Eye (tissue), 1 donor: Measurements from ENCODE around the gene GJC2.

Experiments used
- DNase-seq: peaks from one replicate; pipeline ENCODE4 v3.0.0-alpha.2; 2015

GJC2 gene

DNA sequence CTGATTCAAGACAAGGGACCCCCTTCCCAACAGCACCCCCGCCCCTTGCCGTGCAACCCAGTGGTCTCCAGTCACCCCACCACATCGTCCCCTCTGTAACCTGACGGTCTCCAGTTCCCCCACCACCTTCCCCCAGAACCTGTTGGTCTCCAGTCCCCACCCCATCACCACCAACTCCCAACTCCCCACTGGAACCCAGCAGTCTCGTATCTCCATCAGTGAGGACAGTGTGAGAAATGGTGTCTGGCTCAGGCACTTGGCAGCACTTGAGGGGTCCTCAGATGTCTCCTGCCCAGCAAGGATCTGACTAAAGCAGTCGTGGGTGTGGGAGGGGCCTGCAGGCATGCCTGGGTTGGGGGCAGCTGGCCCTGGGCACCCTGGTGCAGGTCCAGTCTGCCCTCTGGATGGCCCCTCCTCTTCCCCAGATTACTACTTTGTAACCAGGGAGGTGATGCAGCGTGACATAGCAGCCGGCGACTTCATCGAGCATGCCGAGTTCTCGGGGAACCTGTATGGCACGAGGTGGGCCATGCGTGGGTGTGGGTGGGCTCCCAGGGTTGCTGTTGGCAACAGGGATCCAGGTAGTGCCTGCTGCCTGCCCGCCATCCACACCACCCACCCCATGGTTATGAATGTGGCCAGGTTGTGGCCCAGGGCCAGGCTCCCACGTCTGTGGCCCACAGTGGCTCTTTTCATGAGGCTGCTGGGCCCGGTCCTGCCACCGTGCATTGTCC lies 3.1 kb upstream of the GJC2 start:
- no peak for DNase-seq

DNA sequence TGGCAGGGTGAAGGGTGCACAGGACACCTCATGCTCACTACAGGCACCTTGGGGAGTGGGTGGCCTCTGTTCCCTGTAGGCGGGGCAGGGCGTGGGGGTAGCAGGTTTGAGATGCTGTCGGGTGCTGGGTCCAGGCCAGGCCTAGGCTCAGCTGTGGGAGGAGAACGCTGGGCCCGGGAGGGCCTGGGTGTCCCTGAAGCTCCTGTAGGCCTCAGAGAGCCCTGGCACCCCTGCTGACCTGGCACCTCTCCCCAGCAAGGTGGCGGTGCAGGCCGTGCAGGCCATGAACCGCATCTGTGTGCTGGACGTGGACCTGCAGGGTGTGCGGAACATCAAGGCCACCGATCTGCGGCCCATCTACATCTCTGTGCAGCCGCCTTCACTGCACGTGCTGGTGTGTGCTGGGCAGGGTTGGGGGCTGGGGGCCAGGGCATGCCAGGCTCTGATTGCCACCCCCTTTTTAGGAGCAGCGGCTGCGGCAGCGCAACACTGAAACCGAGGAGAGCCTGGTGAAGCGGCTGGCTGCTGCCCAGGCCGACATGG lies 2.5 kb upstream of the GJC2 start:
- DNase-seq, result no peak

DNA sequence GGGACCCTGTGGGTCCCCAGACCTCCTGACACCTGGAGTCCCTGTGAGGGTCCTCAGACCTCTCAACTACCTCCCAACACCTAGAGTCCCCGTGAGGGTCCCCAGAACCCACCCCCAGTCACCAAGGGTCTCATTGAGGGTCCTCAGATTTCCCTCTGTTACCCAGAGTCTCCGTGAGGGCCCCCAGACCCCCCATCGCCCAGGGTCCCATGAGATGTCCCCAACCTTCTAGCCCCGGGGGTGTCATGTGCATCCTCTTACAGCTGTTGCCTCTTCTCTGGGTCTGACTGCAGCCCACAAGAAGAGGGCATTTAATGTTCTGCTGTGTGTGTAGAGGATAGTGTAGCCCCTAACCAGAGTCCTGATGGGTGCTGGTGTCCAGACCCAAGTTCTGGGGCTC lies 2.0 kb upstream of the GJC2 start:
- no peak for DNase-seq

DNA sequence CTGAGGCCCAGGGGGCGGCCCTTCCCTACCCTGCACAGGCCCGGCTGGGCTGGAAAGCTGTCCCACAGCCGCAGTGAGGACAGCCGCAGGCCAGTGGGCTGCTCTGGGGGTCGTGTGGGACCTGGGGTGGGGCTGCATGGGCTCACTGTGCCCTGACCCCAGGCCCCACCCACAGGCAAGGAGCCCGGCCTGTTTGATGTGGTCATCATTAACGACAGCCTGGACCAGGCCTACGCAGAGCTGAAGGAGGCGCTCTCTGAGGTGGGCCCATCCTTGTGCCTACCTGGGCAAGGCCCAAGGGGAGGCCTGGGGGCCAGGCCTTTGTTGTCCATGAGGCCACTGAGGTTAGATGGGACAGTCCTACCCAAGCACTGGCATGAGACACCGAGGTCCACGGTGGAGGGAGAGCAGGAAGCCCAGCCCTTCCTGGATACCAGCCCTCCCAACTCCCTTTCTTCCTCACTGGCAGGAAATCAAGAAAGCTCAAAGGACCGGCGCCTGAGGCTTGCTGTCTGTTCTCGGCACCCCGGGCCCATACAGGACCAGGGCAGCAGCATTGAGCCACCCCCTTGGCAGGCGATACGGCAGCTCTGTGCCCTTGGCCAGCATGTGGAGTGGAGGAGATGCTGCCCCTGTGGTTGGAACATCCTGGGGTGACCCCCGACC lies 1.4 kb upstream of the GJC2 start:
- no peak for DNase-seq

DNA sequence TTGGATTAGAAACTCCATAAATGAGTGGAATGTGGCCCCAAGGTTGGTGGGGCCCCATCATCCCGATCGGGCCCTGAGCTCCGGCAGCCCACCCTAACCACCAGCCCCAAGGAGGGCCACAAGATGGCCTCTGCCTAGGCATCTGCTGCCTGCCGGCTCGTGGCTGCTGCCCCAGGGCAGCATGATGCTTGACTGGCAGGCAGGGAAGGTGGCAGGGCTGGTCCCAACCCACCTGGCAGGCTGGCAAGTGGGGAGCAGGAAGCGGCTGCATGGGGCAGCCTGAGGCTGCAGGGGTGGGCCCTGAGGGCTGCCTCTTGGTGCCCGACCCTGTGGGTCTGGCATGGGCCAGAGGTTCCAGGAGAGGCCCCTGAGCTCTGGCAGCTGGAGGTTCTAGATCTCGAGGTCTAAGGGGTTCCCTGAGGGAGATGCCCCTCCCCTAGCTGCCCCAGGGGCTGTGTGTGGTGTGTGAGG lies 760 bp upstream of the GJC2 start:
- no peak for DNase-seq

DNA sequence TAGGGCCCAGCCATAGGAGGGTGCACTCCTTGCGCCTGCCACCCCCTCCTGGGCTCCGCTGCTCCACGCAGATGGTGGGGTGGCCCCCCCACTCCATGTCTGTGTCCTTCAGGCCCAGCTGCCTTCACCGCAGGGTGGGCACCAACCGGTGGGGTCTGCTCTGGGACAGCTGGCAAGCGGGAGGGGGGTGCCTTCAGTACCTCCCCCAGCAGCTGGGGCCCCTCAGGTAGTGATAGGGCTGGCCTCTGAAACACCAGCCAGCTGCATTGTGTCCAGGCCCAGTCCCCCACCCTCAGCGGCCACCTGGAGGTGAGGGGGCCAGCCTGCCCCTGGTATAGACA lies 360 bp downstream of the GJC2 start:
- no peak for DNase-seq

DNA sequence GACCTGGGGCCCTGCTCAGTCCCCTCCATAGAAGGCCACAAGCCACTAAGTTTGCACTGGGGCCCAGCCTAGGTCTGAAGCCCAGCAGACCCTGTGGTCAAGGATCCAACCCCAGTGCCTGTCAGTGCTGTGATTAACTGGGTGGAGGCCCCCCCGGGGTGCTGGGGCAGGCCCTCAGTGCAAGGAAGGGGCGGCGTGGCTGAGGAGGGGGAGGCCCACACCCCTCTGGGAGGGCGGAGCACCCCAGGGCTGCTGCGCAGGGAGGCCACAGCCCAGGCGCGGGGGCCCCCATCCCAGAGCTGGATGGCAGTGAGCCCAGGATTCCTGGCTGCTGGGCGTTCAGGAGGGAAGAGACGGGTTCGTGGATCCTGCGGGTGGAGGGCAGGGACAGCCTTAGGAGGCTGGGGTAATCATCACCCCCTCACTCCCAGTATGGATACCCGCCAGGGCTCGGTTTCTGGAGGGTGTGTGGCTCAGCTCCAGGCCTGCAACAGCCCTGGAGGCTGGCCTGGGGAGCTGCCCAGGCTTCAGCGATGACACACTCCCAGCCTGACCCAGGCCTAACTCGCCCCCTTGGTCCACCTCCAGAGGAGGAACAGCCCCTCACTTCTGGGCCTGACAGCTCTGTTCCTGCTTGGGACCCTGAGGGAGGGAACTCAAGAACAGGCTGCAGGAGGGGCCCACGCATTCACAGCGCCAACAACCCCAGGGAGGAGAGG lies 890 bp downstream of the GJC2 start:
- peak; percentile 47 for DNase-seq

DNA sequence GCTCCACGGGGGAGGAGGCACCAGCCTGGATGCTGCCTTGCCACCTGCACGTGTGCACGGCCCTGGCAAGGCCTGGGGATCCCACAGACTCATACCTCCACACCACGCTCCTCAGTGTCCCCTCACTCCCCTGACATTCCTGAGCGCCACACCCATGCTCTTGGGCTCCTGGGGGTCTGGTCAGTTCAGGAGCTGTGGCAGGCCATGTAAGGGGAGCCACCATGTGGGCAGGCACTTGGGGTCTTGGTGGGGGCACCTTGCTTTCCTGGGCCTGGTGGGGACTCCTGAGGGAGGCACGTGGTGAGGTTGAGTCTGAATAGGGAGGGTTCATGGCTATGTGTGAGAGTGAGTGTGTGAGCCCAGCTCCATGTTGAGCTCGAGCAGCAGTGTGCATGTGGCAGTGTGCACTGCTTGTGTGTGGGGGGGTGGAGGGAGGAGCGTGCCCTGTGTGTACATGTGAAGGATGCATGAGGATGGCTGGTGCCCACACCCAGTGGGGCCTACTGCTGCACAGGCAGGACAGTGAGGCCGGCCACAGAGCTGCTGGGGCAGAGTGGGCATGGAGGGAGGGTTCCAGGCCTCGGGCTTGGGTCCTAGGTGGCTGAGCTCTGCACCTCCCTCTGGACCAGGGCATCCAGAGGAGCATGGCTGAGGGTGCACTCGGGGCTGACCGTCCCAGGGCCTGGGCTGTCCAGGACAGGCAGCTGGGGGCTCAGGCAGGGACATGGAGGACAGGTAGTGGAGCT lies 1.6 kb downstream of the GJC2 start:
- no peak for DNase-seq

DNA sequence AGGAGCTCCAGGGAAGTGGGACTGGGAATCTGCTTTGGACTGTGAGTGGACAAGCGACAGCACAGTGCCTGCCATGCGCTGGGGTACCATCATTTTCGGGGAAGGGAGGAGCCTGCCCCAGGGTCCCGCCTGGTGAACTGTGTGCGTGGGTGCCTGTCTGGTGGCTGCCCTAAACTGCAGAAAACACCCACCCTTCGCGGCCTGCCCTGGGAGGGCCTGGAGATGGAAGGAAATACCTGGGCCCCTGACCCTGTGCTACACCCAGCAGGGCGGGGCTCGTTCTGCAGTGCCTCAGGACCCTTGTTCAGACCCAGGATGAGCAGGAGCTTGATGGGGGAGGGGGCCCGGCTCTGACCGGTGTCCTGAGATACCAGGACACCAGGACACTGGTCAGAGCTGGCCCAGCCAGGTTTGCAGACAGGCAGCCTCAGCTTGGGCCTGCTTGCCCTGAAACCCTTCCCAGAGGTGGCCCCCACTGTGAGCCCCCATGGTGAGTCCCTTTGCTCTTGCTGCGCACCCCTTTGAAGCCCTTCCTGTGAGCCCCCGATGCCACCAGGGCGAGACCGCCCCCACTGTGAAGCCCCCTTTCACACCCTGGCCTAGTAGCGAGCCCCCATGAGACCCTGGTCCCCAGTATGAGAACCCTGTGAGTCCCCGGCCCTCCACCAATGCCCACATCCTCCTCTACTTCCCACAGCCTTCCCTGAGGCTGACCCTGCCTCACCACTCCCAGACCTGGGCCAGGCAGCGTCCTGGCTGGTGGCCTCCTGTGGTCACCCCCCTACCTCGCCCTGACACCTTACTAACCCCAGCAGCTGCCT lies 2.6 kb downstream of the GJC2 start:
- no peak for DNase-seq

DNA sequence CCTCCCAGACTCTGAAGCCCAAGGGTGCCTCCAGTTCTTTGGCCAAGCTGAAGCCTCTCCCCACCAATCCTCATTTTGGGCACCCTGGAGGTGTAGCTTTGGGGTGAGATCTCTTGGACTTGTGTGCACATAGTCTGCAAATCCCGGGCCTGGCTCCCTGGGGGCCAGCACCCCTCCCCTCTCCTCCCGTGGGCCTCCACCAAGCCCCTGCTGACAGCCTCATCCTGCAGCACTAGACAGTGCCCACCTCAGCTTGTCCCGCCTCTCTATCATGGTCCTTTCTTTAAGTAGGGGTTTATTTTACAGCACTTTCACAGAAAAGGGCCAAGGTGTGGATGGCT lies 3.2 kb downstream of the GJC2 start:
- no peak for DNase-seq

DNA sequence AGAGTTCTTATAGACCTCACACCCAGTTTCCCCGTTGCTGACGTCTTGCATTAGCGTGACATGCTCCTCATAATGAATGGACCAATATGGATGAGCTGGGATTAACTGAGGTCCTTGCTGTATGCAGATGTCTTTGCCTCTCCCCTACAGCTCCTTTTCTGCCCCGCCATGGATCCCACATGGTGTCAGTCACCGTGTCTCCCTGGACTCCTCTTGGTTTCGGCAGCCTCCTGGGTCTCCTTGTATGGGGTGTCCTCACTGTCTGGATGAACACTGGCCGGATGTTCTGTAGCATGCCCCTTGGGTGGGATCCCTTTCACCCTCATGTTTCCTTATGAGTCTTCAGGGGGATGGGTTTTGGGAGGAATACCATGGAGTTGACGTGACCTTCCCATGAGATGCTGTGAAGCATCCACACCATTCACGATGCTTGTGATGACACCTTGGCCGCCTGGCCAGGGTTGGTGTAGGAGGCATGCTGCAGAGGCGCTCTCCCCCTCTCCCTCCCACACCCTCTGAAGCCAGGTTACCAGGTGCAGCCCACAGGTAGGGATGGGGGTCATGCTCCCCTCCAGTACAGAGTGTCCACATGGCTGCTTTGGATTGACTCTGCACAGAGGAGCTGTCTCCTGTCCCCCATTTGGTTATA lies 4.4 kb downstream of the GJC2 start:
- no peak for DNase-seq

DNA sequence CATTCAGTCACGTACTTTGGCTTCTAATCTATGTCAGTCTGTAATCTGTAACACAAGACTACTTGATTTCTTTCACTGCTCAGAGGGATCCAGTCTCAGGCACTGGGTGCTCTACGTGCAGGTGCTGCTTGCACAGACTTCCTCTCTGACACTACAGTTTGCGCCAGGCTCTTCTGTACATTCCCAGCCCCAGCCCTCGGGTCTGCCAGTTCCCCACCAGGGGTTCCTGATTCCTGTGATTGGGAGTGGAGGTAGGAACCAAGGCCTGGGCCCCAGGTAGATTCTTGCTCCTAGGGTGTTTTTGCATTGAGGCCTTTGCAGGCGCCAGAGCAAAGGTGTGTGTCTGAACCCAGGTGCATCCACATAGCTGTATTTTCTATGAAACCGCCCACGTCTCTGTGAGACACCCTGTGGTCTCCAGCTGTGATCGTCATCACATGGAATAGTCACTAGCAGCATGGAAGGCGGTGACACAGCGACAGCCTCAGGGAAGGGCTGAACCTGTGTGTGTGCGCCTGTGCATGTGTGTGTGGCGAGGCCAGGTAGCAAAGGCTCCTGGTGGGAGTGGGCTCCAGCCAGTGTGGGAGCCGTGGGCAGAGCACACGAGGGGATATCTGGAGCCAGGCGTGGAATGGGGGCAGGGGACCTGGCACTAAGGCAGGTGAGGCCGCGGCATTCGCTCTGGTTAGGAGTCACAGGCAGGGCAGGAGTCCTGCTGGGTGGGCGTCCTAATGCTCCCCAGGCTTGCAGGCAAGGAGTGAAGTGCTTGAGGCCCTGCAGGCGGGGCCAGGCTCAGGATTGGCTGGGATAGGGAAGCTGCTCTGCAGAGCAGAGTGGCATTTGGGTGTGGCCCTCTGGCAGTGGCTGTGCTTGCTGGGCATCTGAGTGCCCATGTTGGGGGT lies 5.2 kb downstream of the GJC2 start:
- DNase-seq, result no peak

DNA sequence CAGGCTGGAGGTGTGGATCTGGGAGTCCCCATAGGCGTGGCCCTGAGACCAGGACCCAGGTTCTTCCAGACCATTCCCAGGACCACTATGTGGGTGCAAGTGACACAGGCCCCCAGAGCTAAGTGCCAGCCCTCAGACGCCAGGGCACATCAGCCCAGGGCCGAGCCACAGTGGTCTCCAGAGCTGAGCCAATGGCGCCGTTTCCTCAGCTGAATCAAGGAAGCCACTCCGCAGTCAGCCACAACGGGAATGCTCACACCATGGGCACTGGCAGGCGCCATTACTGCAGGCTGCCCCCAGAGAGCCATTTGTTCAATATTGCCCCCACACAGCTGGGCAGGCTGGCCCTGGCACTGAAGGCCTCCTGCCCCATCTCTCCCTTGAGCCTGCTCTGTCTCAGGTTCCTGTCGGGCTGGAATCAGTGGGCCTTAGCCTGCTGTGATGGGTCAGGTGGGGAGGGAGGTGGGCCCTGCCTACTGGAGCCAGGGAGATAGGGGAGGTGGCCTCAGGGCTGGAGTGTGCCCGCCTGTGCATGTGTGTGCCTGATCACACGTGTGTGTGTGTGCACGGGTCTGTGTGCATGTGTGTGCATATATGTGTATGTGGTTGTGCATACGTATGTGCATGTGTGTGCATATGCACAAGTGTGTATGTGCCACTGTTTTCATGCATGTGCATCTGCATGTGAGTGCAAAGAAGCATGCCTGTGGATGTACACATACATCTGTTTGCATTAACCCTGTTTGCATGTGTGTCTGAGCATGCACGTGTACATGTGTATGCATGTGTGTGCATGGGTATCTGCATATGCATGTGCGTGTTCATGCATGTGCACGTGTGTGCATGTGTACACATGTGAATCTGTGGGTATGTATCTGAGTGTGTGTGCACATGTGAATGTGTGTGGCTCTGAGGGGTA lies 6.1 kb downstream of the GJC2 start:
- no peak for DNase-seq

DNA sequence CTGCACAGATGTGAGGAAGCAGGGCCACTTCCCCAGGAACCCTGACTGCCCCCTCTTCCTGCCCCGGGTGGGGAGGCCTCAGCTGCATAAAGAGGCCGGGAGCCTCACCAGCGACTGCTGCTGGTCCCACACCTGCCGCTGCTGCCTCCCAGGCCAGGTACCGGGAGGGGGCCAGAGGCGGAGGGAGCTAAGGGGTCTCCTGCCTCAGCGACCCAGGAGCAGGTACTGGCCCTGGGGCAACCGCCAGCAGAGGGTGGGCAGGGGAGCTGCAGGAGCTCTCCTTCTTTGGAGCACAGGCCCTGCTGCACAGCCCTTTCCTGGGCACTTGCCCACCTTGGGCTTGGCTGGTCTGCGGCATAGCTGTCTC lies 6.8 kb downstream of the GJC2 start:
- DNase-seq, result no peak

DNA sequence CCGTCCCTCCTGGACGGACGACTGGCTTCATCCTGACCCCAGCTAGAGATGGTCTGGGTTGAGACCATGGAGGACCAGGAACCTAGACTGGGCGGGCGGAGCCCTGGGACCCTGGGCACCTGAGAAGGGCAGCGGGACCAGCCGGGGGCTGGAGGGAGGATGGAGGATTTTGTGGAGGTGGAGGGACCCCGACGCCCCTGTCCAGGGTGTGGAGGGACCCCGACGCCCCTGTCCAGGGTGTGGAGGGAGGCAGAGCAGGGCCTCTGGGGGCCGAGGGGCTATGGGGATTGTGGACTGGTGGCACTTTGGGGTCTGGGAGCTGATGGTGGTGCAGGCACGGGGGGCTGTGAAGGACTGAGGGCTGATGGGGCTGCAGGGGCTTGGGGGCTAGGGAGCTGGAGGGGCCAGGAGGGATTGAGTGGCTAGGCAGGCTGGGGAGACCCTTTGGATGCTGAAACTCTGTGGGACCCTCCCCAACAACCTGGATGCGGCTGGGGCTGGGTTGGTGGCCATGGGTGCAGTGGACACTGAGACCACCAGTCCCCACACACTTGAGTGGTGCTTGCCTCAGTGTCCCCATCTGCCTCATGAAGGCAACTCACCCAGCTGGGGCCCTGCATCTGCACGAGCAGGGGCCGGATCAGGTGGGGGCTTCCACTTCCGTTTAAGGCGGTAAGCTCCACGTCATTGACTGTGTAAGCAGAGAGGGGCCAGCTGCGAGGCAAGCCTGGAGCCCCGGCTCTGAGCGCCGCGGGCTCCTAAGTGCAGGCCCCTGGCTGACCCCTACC lies 7.4 kb downstream of the GJC2 start:
- DNase-seq, result no peak

DNA sequence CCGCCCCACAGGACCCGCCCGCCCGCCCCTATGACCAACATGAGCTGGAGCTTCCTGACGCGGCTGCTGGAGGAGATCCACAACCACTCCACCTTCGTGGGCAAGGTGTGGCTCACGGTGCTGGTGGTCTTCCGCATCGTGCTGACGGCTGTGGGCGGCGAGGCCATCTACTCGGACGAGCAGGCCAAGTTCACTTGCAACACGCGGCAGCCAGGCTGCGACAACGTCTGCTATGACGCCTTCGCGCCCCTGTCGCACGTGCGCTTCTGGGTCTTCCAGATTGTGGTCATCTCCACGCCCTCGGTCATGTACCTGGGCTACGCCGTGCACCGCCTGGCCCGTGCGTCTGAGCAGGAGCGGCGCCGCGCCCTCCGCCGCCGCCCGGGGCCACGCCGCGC lies 8.0 kb downstream of the GJC2 start:
- DNase-seq, result no peak

DNA sequence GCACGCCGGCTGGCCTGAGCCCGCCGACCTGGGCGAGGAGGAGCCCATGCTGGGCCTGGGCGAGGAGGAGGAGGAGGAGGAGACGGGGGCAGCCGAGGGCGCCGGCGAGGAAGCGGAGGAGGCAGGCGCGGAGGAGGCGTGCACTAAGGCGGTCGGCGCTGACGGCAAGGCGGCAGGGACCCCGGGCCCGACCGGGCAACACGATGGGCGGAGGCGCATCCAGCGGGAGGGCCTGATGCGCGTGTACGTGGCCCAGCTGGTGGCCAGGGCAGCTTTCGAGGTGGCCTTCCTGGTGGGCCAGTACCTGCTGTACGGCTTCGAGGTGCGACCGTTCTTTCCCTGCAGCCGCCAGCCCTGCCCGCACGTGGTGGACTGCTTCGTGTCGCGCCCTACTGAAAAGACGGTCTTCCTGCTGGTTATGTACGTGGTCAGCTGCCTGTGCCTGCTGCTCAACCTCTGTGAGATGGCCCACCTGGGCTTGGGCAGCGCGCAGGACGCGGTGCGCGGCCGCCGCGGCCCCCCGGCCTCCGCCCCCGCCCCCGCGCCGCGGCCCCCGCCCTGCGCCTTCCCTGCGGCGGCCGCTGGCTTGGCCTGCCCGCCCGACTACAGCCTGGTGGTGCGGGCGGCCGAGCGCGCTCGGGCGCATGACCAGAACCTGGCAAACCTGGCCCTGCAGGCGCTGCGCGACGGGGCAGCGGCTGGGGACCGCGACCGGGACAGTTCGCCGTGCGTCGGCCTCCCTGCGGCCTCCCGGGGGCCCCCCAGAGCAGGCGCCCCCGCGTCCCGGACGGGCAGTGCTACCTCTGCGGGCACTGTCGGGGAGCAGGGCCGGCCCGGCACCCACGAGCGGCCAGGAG lies 8.6 kb downstream of the GJC2 start:
- DNase-seq, result peak; percentile 44
